Hepatocyte (in vitro differentiated cells): ENCODE measurements around the gene DGKZ.

Experiments
- EZH2 ChIP-seq: fragments of 200-600 bp; sonication (generic); IDR thresholded peaks from 2 replicates; pipeline ENCODE4 v1.6.1; 2016; ENCODE audit warnings: antibody characterized with exemption, mild to moderate bottlenecking, borderline replicate concordance
- EZH2phosphoT487 ChIP-seq: fragments of 200-600 bp; sonication (generic); IDR thresholded peaks from one replicate; pipeline ENCODE4 v1.6.1; 2018; ENCODE audit warnings: antibody characterized with exemption, mild to moderate bottlenecking, low read depth, moderate library complexity; ENCODE audit not compliant: unreplicated experiment, severe bottlenecking
- TF ChIP-seq, protein P1 (sequence below): fragments of 200-600 bp; sonication (generic); IDR thresholded peaks from 2 replicates; pipeline ENCODE4 v1.5.1; 2016; ENCODE audit warnings: antibody characterized with exemption, mild to moderate bottlenecking; ENCODE audit not compliant: poor library complexity

DNA sequence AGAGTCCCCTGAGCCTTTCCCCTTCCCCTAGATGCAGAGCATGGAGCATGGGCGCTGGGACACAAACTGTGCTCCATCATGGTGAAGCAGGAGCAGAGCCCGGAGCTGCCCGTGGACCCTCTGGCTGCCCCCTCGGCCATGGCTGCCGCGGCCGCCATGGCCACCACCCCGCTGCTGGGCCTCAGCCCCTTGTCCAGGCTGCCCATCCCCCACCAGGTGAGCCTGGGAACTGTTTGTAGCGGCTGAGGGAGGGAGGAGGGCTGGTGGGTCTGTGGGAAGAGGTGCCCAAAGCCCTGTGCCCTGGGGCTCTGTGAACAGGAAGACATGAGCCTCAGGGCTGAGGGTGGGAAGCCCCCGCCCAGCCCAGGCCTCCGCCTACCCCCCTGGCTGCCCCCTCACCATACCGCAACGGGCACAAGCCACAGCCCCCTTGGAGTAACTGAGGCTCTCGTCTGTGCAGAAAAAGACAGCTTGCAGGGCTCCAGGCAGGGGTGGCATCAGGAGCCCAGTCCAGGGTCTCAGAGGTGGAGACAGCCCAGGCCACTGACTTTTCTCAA, 39.4 kb upstream of the DGKZ start:
- TF ChIP-seq, protein P1, sequence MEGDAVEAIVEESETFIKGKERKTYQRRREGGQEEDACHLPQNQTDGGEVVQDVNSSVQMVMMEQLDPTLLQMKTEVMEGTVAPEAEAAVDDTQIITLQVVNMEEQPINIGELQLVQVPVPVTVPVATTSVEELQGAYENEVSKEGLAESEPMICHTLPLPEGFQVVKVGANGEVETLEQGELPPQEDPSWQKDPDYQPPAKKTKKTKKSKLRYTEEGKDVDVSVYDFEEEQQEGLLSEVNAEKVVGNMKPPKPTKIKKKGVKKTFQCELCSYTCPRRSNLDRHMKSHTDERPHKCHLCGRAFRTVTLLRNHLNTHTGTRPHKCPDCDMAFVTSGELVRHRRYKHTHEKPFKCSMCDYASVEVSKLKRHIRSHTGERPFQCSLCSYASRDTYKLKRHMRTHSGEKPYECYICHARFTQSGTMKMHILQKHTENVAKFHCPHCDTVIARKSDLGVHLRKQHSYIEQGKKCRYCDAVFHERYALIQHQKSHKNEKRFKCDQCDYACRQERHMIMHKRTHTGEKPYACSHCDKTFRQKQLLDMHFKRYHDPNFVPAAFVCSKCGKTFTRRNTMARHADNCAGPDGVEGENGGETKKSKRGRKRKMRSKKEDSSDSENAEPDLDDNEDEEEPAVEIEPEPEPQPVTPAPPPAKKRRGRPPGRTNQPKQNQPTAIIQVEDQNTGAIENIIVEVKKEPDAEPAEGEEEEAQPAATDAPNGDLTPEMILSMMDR: no peak
- TF ChIP-seq EZH2phosphoT487 (no peak), EZH2 (no peak)
